HPDE6-E6E7 (cell line): ENCODE measurements around the gene SAA1.
"Not testable (repeated sequence)": the region's sequence is repeated elsewhere in the genome, so short reads cannot be mapped to it uniquely, and the experiment has no call there.

Experiments used
- DNase-seq: peaks from one replicate; pipeline ENCODE4 v3.0.0; 2011; ENCODE audit warnings: missing footprints; ENCODE audit errors: extremely low spot score

SAA1 gene

DNA sequence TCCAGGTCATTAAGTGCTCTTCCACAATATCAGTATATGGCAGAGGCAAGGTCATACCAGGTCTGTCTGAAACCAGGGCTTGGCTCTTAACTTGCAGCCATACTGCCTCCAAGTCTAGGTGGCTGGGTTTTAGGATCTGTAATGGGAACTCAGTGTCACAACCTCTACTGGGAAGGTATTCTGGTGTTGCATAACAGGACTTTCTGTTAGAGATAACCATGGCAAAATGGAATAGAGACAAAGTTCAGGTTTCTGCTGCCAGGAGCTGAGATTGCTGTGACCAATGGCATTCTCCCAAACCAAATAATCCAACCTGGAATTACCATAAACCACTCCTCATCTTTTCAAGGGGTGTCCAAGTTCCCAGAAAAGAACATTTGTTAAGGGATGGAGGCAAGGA lies 6.8 kb upstream of the SAA1 start:
- DNase-seq, result no peak

DNA sequence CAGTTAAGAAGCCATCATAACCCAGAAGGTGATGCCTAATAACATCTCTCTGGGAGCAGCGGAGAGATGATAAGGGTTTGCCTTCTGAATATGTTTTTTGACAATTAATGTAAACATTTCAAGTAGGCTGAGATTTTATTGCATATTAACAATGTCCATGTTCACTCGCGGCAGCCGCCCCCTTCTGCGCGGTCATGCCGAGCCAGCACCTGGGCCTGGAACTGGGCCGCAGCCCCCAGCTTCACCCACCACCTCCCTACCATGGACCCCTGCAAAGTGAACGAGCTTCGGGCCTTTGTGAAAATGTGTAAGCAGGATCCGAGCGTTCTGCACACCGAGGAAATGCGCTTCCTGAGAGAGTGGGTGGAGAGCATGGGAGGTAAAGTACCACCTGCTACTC lies 4.3 kb upstream of the SAA1 start:
- no peak for DNase-seq

DNA sequence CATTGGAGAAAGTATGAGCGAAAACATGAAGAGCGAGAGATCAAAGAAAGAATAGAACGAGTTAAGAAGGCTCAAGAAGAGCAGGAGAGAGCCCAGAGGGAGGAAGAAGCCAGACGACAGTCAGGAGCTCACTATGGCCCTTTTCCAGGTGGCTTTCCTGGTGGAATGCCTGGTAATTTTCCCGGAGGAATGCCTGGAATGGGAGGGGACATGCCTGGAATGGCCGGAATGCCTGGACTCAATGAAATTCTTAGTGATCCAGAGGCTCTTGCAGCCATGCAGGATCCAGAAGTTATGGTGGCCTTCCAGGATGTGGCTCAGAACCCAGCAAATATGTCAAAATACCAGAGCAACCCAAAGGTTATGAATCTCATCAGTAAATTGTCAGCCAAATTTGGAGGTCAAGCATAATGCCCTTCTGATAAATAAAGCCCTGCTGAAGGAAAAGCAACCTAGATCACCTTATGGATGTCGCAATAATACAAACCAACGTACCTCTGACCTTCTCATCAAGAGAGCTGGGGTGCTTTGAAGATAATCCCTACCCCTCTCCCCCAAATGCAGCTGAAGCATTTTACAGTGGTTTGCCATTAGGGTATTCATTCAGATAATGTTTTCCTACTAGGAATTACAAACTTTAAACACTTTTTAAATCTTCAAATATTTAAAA lies 3.2 kb upstream of the SAA1 start:
- DNase-seq, result not testable (repeated sequence)

- no peak for DNase-seq
Observed at GRCh38 chr11:18264035-18264434, 2.0 kb upstream of the SAA1 start.

DNA sequence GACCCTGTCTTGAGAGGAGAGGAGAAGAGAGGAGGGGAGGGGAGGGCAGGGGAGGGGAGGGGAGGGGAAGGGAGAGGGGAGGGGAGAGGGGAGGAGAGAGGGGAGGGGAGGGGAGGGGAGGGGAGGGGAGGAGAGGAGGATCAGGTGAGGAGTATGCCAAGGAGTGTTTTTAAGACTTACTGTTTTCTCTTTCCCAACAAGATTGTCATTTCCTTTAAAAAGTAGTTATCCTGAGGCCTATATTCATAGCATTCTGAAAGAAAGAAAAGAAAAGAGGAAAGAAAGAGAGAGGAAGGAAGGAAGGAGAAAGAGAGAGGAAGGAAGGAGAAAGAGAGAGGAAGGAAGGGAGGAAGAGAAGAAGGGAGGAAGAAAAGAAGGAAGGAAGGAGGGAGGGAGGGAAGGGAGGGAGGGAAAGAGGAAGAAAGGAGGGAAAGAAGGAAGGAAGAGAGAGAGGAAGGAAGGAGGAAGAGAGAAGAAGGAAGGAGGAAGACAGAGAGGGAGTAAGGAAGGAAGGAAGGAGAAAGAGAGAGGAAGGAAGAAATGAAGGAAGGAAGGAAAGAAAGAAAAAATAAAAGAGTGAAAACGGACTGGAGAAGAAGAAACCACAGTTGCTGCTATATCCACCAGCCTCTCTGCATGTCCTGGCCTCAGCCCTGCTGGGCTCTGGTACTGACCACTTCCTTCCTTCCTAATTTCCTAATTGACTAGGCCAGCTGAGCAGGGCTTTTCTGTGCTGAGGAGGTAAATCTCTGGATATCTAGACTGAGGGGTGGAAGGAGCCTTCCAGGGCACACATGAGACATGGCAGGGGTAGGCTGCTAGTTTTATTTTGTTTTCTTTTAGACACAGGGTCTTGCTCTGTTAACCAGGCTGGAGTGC lies 1.1 kb upstream of the SAA1 start:
- DNase-seq, result no peak

DNA sequence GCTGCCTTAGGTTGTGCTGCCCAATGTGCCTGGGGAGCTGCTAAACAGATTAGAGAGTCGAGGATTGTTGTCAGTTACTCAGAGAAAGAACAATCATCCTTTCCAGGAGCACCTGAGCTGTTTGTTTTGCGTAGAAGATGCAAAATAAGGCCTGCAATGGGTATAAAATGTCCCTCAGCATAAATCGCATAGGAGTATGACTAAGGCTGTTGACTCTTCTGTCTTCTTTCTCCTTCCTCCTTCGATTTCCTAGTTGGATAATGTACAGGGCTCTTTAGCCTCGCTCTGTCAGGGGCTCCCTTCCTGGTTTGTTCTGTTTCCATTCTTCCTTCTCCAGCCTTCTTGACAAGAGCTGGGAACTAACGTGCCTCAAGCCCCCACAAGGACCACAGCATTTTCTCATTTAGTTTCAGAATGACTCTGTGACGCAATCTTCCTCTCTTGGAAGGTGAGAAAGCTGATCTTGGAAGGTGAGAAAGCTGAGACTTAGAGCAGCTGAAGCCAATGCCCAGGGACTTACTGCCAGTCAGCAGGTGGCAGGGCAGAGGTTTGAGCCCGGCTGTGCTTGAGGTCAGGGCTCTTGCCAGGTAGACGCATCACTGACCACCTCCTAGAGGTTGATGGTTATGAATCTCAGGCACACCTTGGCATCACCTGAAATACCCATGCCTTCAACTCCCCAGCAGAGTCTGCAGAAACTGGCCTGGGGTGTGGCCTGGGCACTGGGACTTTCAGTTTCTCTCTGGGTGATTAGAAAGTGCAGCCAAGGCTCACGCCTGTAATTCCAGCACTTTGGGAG lies 1.5 kb downstream of the SAA1 start:
- DNase-seq, result not testable (repeated sequence)

DNA sequence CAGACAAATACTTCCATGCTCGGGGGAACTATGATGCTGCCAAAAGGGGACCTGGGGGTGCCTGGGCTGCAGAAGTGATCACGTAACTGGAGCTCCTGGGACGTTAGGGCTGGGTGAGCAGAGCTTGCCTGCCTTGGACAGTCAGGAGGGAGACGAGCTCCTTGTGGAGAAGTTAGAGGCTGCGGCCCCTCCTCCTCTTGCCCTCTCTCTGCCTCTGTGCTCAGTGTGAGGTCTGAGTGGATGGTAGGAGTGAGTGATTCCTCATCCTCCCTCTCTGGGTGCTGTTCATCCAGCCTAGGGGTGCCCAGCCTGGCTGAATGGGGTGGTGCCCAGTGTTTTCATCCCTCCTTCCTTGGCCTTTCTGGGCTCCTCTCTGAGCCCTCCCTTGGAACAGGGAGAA lies 3.2 kb downstream of the SAA1 start:
- not testable (repeated sequence) for DNase-seq

DNA sequence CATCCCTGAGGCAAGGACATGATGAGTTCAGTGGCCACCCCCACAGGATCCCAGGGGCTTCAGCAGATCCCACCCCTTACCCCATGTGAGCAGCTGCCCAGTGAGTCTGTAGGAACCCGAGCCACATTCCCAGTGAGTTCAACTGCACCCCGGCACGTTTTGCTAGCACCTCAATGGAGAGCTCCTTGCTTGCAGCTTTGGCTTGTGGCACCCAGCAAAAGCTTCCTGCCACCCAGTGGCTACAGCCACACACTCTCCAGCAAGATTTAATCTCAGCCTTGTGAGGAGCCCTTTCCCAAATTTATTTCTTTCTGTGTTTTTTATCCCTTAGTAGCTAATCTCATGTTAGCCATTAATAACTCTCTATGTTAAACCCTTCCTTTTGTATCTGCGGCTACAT lies 4.0 kb downstream of the SAA1 start:
- no peak for DNase-seq

- no peak for DNase-seq
Observed at GRCh38 chr11:18271206-18271605, 5.1 kb downstream of the SAA1 start.

- DNase-seq, result no peak
Observed at GRCh38 chr11:18277565-18278271, 11.7 kb downstream of the SAA1 start.

DNA sequence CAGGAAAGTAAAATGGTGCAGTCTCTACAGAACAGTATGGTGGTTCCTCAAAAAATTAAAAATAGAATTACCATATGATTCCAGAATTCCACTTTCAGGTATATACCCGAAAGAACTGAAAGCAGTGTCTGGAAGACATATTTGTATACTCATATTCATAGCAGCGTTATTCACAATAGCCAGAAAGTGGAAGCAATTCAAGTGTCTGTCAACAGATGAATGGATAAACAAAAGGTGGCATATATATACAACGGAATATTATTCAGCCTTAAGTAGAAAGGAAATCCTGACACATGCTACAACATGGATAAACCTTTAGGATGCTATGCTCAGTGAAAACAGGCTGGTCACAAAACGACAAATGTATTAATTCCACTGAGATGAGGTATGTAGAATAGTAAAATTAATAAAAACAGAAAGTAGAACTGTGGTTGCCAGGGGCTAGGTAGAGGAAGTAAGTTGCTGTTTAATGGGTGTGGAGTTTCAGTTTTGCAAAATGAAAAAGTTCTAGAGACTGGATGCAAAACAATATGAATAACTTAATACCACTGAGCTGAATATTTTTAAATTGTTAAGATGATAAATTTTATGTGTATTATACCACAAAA lies 14.5 kb downstream of the SAA1 start:
- no peak for DNase-seq

GRCh38 chr11:18282626-18283025 lies 16.6 kb downstream of the SAA1 start:
- no peak for DNase-seq

DNA sequence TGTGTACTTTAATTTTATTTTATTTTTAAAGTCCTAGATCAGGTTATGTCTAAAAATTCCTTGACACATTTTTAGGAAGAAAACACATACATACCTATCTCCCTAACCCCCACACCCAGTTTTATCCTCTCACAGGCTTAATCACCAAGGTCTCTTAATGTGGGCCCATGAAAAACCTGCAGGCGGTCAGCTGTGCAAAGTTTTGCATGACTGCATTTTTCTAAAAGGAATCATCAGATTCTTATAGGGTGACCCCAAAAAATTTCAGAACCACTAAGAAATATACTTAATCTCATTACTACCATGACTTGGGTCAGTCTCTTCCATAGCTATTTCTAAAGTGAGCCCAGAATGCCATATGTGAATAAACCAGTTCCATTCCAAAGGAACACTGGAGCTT lies 19.8 kb downstream of the SAA1 start:
- no peak for DNase-seq

- no peak for DNase-seq
Observed at GRCh38 chr11:18288911-18289310, 22.8 kb downstream of the SAA1 start.

GRCh38 chr11:18294862-18295261 lies 28.8 kb downstream of the SAA1 start:
- DNase-seq, result no peak

- no peak for DNase-seq
Observed at GRCh38 chr11:18295316-18295715, 29.3 kb downstream of the SAA1 start.

DNA sequence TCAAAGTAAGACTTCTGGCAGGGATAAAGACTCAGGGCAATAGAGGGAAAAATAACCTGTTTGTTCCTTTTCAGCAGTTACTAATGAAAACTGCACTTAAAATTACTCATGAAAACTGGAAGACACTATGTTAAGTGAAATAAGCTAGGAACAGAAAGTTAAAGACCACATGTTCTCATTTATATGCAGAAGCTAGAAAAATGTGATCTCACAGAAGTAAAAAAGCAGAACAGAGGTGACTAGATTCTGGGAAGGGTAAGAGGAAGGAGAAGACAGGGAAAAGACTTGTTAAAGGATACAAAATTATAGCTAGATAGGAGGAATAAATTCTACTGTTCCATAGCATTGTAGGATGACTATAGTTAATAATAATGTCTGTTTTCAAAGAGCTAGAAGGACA lies 33.7 kb downstream of the SAA1 start:
- DNase-seq, result no peak

- DNase-seq, result no peak
Observed at GRCh38 chr11:18304745-18305144, 38.7 kb downstream of the SAA1 start.

- no peak for DNase-seq
Observed at GRCh38 chr11:18307461-18308139, 41.5 kb downstream of the SAA1 start.

DNA sequence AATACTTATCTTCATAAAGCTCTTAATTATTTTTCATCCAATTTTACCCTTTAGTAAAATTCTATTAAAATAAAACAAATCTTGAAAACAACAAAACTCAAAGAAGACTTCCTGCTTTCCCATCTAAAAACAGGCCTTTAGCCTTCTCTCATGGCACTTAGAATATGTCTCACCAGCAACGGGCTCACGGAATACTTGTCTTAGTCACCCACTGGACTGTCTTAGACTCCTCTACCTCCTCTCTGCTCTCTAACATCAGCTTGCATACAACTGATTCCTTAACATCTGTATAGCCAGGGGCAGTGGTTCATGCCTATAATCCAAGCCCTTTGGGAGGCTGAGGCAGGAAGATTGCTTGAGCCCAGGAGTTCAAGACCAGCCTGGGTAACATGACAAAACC lies 42.2 kb downstream of the SAA1 start:
- DNase-seq, result no peak

DNA sequence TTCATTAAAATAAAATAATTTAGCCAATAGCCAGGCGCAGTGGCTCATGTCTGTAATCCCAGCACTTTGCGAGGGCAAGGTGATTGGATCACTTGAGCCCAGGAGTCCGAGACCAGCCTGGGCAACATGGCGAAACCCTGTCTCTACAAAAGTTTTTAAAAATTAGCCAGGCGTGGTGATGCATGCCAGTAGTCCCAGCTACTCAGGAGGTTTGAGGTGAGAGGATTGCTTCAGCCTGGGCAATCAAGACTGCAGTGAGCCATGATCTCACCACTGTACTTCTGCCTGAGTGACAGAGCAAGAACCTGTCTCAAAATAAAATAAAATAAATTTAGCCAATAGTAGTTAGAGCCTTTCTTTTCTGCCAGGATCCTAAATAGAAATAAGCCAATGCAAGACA lies 43.6 kb downstream of the SAA1 start:
- DNase-seq, result no peak
